Right ventricle myocardium superior (tissue), 1 donor: ENCODE results near the gene TRIM9. TPM values are rescaled to one million over a fixed set of nuclear protein-coding genes. Genes with fewer than 3 reads are reported as not detected.
"Not testable (repeated sequence)": the region's sequence is repeated elsewhere in the genome, so short reads cannot be mapped to it uniquely, and the experiment has no call there.

Experiments used
- ATAC-seq: fragments of 200-7000 bp; cut with Tn5 transposase; one replicate; pipeline ENCODE4 v1.9.1; 2020; ENCODE audit warnings: mild to moderate bottlenecking; ENCODE audit not compliant: poor library complexity
- DNase-seq: peaks from one replicate; pipeline ENCODE4 v3.0.0-alpha.2; 2020
- intact Hi-C: fragments of 100-400 bp; cut with DNase I; formaldehyde crosslinking; loops from one replicate; pipeline ENCODE4 v1.11.2; 2022
- total RNA-seq: library from RNA; stranded (reverse); fragmentation: NEBNext Ultra II Directional; extraction: Animal tissue kit (Norgen Biotek cat#: 25700); gene quantifications from one replicate; pipeline ENCODE4 v1.2.1, GENCODE V29; 2021
- donor health status: DM: no; HTN: yes; CAD: no; lungs with severe emphysema.

Gene TRIM9
- total RNA-seq, 1 donor from 2014 or later, result 0.40 TPM

GRCh38 chr14:50951032-50951431 lies 143.9 kb downstream of the TRIM9 start:
- intact Hi-C loops, result loop anchor here (10.0 kb wide), 1 partner anchor 274 kb away; no protein-coding TSS in a partner anchor
- no peak for ATAC-seq
- no peak for DNase-seq

- ATAC-seq, result no peak
- intact Hi-C loops, result no loop called here
- no peak for DNase-seq
Observed at GRCh38 chr14:50948205-50948604, 146.7 kb downstream of the TRIM9 start.

- no peak for ATAC-seq
- intact Hi-C loops, result no loop called here
- no peak for DNase-seq
Observed at GRCh38 chr14:50947446-50947845, 147.5 kb downstream of the TRIM9 start.

GRCh38 chr14:50946234-50946935 lies 148.5 kb downstream of the TRIM9 start:
- DNase-seq, result no peak
- intact Hi-C loops, result no loop called here

GRCh38 chr14:50944647-50945413 lies 150.1 kb downstream of the TRIM9 start:
- intact Hi-C loops, result no loop called here
- ATAC-seq (peak; percentile 76), DNase-seq (peak; percentile 76)

More at GRCh38 chr14:50946234-50946935, 148.5 kb downstream of the TRIM9 start:
- no peak for ATAC-seq

- DNase-seq, result peak; percentile 91
- ATAC-seq, result peak; percentile 98
- intact Hi-C loops, result no loop called here
Observed at GRCh38 chr14:50943943-50944646, 150.8 kb downstream of the TRIM9 start, which contains the start of gene PYGL. PYGL (minus strand) TSS chr14:50944483; CDS start chr14:50944403, 80 bp downstream.

GRCh38 chr14:50943261-50943942 lies 151.5 kb downstream of the TRIM9 start:
- intact Hi-C loops, result no loop called here
- peak; percentile 67 for ATAC-seq

GRCh38 chr14:50941638-50942037 lies 153.3 kb downstream of the TRIM9 start:
- intact Hi-C loops, ATAC-seq, DNase-seq: not testable (repeated sequence)

More at GRCh38 chr14:50943261-50943942, 151.5 kb downstream of the TRIM9 start:
- DNase-seq, result peak; percentile 79

- intact Hi-C loops, result no loop called here
- no peak for ATAC-seq
- no peak for DNase-seq
Observed at GRCh38 chr14:50941151-50941550, 153.8 kb downstream of the TRIM9 start.

GRCh38 chr14:50937800-50938199 lies 157.1 kb downstream of the TRIM9 start:
- ATAC-seq (no peak), DNase-seq (no peak)
- intact Hi-C loops, result no loop called here

- ATAC-seq (no peak), DNase-seq (no peak)
- intact Hi-C loops, result no loop called here
Observed at GRCh38 chr14:50937325-50937724, 157.6 kb downstream of the TRIM9 start.

GRCh38 chr14:50936882-50937281 lies 158.0 kb downstream of the TRIM9 start:
- intact Hi-C loops, result no loop called here

GRCh38 chr14:50936016-50936340 lies 158.9 kb downstream of the TRIM9 start:
- ATAC-seq, result no peak
- DNase-seq, result no peak
- intact Hi-C loops, result no loop called here

More at GRCh38 chr14:50936882-50937281, 158.0 kb downstream of the TRIM9 start:
- no peak for DNase-seq
- ATAC-seq, result no peak

- intact Hi-C loops, result no loop called here
- no peak for ATAC-seq
- no peak for DNase-seq
Observed at GRCh38 chr14:50935126-50936015, 159.5 kb downstream of the TRIM9 start.

GRCh38 chr14:50932592-50933495 lies 162.1 kb downstream of the TRIM9 start:
- DNase-seq (no peak), ATAC-seq (no peak)
- intact Hi-C loops, result no loop called here

GRCh38 chr14:50932156-50932555 lies 162.7 kb downstream of the TRIM9 start:
- DNase-seq (no peak), ATAC-seq (no peak)
- intact Hi-C loops, result no loop called here

GRCh38 chr14:50931559-50931958 lies 163.3 kb downstream of the TRIM9 start:
- ATAC-seq, result no peak
- no peak for DNase-seq
- intact Hi-C loops, result no loop called here
